GM18508 (cell line): ENCODE measurements around the gene CDH13.

ENCODE experiments used
- ATAC-seq: cut with Tn5 transposase; IDR thresholded peaks from one replicate; pipeline ENCODE4 v1.9.1; 2021; ENCODE audit warnings: moderate number of reproducible peaks; ENCODE audit not compliant: insufficient read depth, unreplicated experiment

Gene CDH13

DNA sequence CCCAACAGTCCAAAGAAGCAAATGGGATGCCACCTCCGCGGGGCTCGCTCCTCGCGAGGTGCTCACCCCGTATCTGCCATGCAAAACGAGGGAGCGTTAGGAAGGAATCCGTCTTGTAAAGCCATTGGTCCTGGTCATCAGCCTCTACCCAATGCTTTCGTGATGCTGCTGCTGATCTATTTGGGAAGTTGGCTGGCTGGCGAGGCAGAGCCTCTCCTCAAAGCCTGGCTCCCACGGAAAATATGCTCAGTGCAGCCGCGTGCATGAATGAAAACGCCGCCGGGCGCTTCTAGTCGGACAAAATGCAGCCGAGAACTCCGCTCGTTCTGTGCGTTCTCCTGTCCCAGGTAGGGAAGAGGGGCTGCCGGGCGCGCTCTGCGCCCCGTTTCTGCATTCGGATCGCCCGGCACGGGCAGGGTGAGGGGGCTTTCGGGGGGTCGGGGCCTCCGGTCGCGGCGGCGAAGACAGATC lies at the start of gene CDH13:
CDH13 (plus strand) TSS at position 179 of the 471 bp plus-strand sequence.
- no peak for ATAC-seq

DNA sequence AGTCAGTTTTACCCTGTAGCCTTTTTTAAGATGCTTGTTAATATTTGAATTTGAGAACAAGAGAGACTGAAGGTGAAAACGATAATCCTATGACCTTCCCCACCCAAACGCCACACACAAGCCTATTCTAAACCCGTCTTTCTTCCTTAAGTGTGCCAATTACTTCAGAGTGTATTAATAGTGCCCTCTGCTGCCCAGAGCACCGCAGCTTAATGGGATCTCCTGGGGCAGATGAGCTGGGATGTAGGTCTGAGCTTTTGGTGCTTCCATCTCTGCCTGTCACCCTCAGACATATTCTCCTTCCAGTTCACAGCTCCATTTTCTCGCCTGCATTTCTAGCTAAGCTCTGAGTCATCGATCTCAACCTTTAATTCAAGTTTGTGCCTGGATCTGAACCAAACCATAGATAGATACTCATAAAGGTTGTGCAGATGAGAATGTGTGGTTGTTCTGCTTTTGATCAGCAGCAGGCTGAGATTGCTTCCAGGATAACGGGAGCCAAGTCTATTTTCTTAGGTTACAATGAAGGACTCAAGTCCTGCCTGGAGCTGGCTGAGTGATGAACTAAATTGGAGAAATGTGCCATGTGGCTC lies 46.4 kb upstream of the CDH13 start:
- no peak for ATAC-seq

DNA sequence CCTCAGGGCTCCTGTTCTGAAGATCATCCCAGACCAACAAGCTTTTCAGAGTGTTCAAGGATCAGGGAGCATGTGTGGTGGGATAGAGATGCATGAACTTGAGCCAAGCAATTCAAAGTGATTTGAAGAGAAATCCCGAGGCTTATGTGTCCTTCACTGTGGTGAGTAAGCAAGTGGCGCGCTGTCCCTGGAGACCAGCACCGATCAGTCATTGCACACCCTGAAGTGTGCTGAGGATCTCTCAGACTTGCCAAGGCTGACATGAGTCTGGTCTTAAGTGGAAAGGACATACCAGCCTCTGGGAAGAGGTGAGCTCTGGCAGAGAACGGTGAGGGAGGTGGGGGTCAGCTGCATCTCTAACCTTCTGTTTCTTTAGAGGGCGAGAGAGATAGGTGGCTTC lies 43.8 kb upstream of the CDH13 start:
- no peak for ATAC-seq

- ATAC-seq = no peak
Measured at GRCh38 chr16:82583422-82583821, 43.3 kb upstream of the CDH13 start.

DNA sequence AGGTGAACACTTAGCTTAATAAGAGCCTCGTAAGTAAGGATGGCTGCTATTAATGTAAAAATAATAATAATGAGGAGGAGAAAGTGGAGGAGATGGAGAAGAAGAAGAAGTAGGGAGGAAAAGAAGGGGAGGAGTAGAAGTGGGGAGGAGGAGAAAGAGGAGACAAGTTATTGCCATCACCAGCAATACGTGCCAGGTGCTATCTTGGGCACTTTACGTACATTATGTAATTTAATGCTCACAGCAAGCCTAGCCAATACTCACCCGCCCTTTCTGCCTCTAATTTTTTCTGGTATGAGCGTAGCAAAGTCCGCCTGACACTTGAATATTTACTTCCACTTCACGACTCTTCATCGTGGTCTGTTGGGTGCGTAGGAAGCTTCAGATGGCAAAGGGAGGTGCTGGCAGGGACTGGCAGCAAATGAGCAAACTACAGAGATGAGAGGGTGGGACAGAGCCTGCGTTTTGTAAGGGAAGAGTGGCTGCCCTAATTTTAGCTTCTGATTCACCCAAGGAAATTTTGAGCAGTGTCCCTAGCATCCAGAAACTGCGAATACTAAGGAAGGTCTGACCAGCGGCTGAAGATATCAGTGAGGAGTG lies 42.1 kb upstream of the CDH13 start:
- no peak for ATAC-seq

DNA sequence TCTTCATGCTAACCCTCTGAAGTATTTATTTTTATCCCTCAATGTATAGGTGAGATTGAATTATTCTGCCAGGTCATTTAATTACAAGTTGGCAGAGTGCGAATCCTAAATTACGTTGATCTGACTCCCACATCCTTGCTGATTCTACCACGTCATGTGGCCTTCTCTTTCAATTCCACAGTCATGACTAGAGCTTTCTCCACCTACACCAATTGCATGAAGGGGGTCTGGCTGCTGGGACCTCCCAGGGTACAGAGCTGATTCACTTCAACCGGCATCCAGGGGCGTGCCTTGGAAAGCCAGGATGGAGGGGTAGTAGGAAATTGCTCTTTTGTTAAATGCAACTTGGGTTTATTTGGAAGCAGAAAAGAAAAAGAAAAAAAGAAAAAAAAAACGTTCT lies 41.1 kb upstream of the CDH13 start:
- no peak for ATAC-seq

DNA sequence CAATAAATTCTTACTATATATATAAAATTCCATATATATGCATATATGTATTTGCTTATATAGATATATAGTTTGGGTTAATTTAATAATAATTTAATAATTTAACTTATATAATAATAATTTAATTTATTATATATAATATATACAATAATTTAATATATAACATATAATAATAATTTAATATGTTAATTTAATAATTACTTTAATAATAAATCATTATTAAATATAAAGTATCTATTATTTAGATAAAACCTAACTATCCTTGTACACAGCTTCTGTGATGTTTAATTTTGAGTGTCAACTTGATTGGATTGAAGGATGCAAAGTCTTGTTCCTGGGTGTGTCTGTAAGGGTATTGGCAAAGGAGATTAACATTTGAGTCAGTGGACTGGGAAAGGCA lies 40.6 kb upstream of the CDH13 start:
- no peak for ATAC-seq

DNA sequence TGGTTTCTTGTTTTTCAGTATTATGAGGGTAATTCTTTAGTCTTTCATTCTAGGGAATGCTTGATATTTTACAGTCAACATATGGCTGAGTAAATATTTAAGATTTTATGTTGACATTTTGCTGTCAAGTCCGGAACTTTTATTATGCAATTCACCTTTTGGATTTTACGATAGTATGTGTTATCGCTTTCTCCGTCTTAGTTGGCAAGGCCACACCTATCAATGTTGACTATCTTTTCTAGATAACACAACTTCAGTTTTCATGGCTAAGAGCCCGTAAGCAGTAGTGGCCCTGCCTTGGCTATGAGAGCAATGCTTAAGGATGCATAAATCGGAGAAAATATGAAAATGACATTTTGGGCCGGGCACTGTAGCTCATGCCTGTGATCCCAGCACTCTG lies 39.5 kb upstream of the CDH13 start:
- ATAC-seq = no peak

DNA sequence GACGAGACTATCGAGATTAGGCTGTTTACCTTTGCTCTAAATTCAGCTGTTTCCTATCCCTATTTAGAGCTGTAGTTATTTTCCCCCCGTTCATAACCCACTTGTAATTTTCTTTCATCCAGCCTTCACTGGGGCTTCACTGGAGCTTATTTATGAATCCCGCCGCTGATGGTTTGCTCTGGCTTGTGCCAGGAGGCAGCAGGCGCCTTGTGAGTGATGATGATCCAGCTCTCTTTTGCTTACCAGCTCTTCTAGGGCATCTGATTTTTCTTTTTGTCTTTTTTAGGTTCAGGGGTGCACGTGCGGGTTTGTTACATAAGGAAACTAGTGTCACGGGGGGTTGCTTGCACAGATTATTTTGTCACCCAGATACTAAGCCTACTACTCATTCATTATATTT lies 37.4 kb upstream of the CDH13 start:
- no peak for ATAC-seq

GRCh38 chr16:82594114-82594513 lies 32.7 kb upstream of the CDH13 start:
- no peak for ATAC-seq

- ATAC-seq = no peak
Measured at GRCh38 chr16:82598771-82599170, 28.0 kb upstream of the CDH13 start.

DNA sequence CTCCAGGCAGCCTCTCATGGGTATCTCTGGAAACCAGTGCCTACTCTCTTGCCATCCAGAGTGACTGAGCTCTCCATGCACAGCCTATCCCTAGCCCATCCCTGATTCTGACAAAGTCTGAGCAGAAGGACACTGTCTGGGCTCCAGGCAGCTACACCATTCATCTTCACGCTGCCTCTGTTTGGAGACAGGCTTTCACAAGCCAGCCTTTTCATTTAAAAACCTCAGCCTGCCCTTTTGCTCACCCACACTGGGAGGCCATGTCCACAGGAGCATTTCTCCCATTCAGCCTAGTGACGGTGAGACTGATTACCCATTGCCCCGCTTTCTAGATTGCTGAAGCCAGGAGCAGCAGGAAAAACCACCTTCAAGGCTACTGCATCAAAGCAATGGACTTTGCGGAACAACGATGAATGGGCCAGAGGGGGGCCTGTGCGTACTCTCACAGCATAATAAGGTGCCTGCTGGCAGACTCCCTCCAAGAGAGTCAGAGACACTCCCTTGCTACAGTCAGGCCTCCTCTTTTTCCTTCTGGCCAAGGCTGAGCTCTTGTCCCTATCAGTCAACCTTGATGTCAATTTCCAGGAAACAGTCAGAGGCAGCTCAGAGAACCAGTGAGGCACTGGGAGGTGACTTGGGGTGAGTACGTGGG lies 24.7 kb upstream of the CDH13 start:
- ATAC-seq = no peak

GRCh38 chr16:82603784-82604411 lies 22.9 kb upstream of the CDH13 start:
- no peak for ATAC-seq

DNA sequence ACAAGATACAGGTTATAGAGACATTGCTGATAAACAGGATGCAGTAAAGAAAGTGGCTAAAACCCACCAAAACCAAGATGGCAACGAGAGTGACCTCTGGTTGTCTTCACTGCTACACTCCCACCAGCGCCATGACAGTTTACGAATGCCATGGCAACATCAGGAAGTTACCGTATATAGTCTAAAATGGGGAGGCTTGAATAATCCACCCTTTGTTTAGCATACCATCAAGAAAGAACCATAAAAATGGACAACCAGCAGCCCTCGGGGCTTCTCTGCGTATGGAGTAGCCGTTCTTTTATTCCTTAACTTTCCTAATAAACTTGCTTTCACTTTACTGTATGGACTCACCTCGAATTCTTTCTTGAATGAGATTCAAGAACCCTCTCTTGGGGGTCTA lies 21.7 kb upstream of the CDH13 start:
- no peak for ATAC-seq

GRCh38 chr16:82605863-82606620 lies 20.7 kb upstream of the CDH13 start:
- ATAC-seq = no peak

DNA sequence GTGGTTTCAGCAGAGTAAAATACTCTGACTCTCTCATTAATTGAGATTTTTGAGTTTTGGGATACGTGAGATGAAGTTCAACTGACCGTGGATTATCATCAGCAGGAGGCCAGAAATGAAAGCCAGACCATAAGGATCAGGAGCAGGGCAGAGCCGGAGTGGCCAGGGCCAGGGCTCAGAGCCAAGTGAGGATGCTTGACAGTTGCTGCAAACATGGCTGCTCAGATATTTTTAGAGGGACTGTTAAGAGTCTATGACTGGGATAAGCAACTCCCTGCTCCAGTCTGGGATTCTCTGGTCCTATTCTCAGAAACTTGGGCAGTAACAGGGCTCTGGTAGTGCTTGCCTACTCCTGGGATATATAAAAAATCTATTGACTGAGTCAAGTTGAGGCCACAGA lies 17.6 kb upstream of the CDH13 start:
- no peak for ATAC-seq

GRCh38 chr16:82612263-82612662 lies 14.5 kb upstream of the CDH13 start:
- ATAC-seq = no peak

DNA sequence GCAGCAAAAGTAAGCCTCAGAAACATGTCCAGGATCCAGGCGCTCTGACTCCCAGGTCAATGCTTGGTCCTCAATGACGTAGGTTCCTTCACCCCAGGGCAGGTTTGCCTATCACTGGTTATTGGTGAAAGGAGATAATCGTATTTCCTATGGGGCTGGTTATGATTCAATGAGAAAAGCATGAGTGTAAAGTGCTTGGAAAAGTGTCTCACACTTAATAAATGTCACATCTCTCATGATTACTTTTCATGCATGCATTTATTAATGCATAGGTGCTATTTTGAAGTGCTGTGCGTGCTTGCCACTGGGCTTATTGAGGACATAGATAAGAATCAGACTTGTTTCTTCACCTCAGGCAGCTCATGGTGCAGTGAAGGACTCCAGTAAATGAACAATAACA lies 10.4 kb upstream of the CDH13 start:
- no peak for ATAC-seq

DNA sequence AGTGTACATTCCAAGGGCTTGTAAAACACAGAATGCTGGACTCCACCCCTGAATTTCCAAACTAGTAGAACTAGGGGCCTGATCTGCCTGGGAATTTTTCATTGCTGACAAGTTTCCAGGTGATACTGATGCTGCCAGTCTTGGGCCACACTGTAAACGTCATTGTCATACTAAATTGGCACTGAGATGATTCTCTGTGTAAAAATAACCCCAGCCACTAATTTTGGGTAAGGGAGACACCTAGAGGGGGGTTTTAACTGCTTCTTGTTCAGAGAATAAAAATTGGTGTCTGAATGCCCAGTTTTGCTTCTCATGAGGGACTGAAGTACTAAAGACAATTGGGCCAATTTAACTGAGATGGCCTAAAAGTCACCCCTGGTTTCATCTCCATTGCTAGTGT lies 5.0 kb upstream of the CDH13 start:
- no peak for ATAC-seq

DNA sequence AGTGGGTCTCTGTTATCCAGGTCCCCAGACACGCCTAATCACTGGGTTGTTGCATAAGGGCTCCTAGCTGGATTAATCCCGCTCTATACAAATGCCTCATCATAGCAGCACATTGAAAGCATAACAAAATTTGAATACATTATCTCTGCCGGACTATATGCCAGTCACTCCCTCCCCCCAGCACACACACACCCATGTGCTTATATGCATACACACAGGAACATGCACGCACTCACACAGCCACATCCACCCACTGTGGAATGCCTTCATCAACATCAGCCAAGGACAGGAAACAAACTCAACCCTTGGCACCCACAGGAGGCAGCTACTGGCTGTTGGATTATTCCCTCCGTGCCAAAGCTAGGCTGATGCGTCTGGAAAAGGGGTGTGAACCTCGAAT lies 3.5 kb upstream of the CDH13 start:
- no peak for ATAC-seq
